H9 (cell line): Measurements from ENCODE around the gene GRAMD1B. TPM values are rescaled to one million over a fixed set of nuclear protein-coding genes. Genes with fewer than 3 reads are reported as not detected.
A peak's percentile ranks its signal among the peaks of the same experiment; 100 is the strongest.

Source experiments
- DNase-seq: peaks from one replicate; pipeline ENCODE4 v3.0.0-alpha.2; 2017
- H2AFZ ChIP-seq: one replicate; pipeline ENCODE4 v1.6.1; 2013; ENCODE audit warnings: mild to moderate bottlenecking, low read length, control low read depth, moderate library complexity
- H2AK5ac ChIP-seq: 2 replicates; pipeline ENCODE4 v1.6.1; 2013; ENCODE audit warnings: low read length, control low read depth, mixed read lengths; ENCODE audit not compliant: insufficient read length
- H2BK120ac ChIP-seq: one replicate; pipeline ENCODE4 v1.6.1; 2013; ENCODE audit warnings: low read depth, mild to moderate bottlenecking, low read length, control low read depth, inconsistent platforms; ENCODE audit not compliant: poor library complexity, severe bottlenecking
- H2BK12ac ChIP-seq: 2 replicates; pipeline ENCODE4 v1.6.1; 2013; ENCODE audit warnings: low read length, control low read depth, mixed read lengths, low read depth; ENCODE audit not compliant: insufficient read length
- H2BK15ac ChIP-seq: 2 replicates; pipeline ENCODE4 v1.6.1; 2013; ENCODE audit warnings: low read depth, low read length, control low read depth
- H2BK20ac ChIP-seq: one replicate; pipeline ENCODE4 v1.6.1; 2013; ENCODE audit warnings: low read depth, mild to moderate bottlenecking, low read length, control low read depth, inconsistent platforms; ENCODE audit not compliant: poor library complexity, severe bottlenecking
- H2BK5ac ChIP-seq: 2 replicates; pipeline ENCODE4 v1.6.1; 2013; ENCODE audit warnings: low read length, control low read depth, mixed read lengths; ENCODE audit not compliant: insufficient read length
- H3K14ac ChIP-seq: 2 replicates; pipeline ENCODE4 v1.6.1; 2013; ENCODE audit warnings: low read length, control low read depth; ENCODE audit not compliant: insufficient read depth
- H3K18ac ChIP-seq: 2 replicates; pipeline ENCODE4 v1.6.1; 2013; ENCODE audit warnings: low read depth, mild to moderate bottlenecking, mixed read lengths, low read length, control low read depth; ENCODE audit not compliant: insufficient read length
- H3K23ac ChIP-seq: 2 replicates; pipeline ENCODE4 v1.6.1; 2013; ENCODE audit warnings: low read length, control low read depth, mixed read lengths, low read depth; ENCODE audit not compliant: insufficient read length
- H3K23me2 ChIP-seq: 2 replicates; pipeline ENCODE4 v1.6.1; 2013; ENCODE audit warnings: low read depth, mild to moderate bottlenecking, mixed read lengths, low read length, control low read depth; ENCODE audit not compliant: insufficient read length, poor library complexity, severe bottlenecking
- H3K27ac ChIP-seq: 2 replicates; pipeline ENCODE4 v1.5.1; 2013; ENCODE audit warnings: low read length, control low read depth, mixed read lengths, low read depth; ENCODE audit not compliant: insufficient read length
- H3K27me3 ChIP-seq: 2 replicates; pipeline ENCODE4 v1.6.1; 2013; ENCODE audit warnings: low read length, control low read depth, inconsistent platforms; ENCODE audit not compliant: insufficient read depth
- H3K4ac ChIP-seq: 2 replicates; pipeline ENCODE4 v1.6.1; 2013; ENCODE audit warnings: low read depth, mild to moderate bottlenecking, control low read depth, inconsistent platforms, low read length, moderate library complexity
- H3K4me1 ChIP-seq: 2 replicates; pipeline ENCODE4 v1.6.1; 2013; ENCODE audit warnings: low read length, control low read depth, inconsistent platforms; ENCODE audit not compliant: insufficient read depth
- H3K4me2 ChIP-seq: 2 replicates; pipeline ENCODE4 v1.6.1; 2013; ENCODE audit warnings: low read length, control low read depth, mixed read lengths; ENCODE audit not compliant: insufficient read length, insufficient read depth
- H3K56ac ChIP-seq: 2 replicates; pipeline ENCODE4 v1.6.1; 2013; ENCODE audit warnings: low read depth, mild to moderate bottlenecking, mixed read lengths, low read length, control low read depth; ENCODE audit not compliant: insufficient read length
- H3K79me1 ChIP-seq: 2 replicates; pipeline ENCODE4 v1.6.1; 2013; ENCODE audit warnings: low read depth, mild to moderate bottlenecking, moderate library complexity, low read length, control low read depth, inconsistent platforms; ENCODE audit not compliant: insufficient read depth, poor library complexity, severe bottlenecking
- H3K79me2 ChIP-seq: 2 replicates; pipeline ENCODE4 v1.6.1; 2013; ENCODE audit warnings: low read length, control low read depth, inconsistent platforms; ENCODE audit not compliant: insufficient read depth
- H3K9ac ChIP-seq: 2 replicates; pipeline ENCODE4 v1.6.1; 2013; ENCODE audit warnings: low read length, control low read depth, mixed read lengths; ENCODE audit not compliant: insufficient read length; ENCODE audit errors: extremely low read depth
- H3K9me3 ChIP-seq: one replicate; pipeline ENCODE4 v1.6.1; 2013; ENCODE audit warnings: low read depth, low read length, inconsistent platforms; ENCODE audit not compliant: control insufficient read depth
- H3T11ph ChIP-seq: one replicate; pipeline ENCODE4 v1.6.1; 2013; ENCODE audit warnings: mild to moderate bottlenecking, low read length, control low read depth, inconsistent platforms
- H4K20me1 ChIP-seq: one replicate; pipeline ENCODE4 v1.6.1; 2013; ENCODE audit not compliant: control insufficient read depth, insufficient read length, insufficient read depth
- H4K5ac ChIP-seq: 2 replicates; pipeline ENCODE4 v1.6.1; 2013; ENCODE audit warnings: low read depth, mild to moderate bottlenecking, mixed read lengths, low read length, control low read depth; ENCODE audit not compliant: insufficient read length
- H4K8ac ChIP-seq: replicated peaks from 2 replicates; pipeline ENCODE4 v1.6.1; 2013; ENCODE audit warnings: low read length, control low read depth, mixed read lengths, low read depth; ENCODE audit not compliant: insufficient read length
- H4K91ac ChIP-seq: 2 replicates; pipeline ENCODE4 v1.6.1; 2013; ENCODE audit warnings: low read depth, mild to moderate bottlenecking, moderate library complexity, mixed read lengths, low read length, control low read depth; ENCODE audit not compliant: insufficient read length
- H3K27ac Mint-ChIP-seq, 3 experiments: 2 replicates in 2 of 3; 3 replicates in 1 of 3; pipeline ENCODE4 v1.8.0; 2020 to 2021; ENCODE audit warnings: mixed read lengths in 3 of 3, mild to moderate bottlenecking in 1 of 3, moderate library complexity in 1 of 3
- H3K27me3 Mint-ChIP-seq: 2 replicates; pipeline ENCODE4 v1.8.0; 2021; ENCODE audit warnings: low read depth, mild to moderate bottlenecking, moderate library complexity, mixed read lengths
- H3K36me3 Mint-ChIP-seq, 3 experiments: 2 replicates in 2 of 3; 3 replicates in 1 of 3; pipeline ENCODE4 v1.8.0; 2020 to 2021; ENCODE audit warnings: low read depth in 3 of 3, mixed read lengths in 3 of 3; ENCODE audit not compliant: insufficient read depth in 1 of 3
- H3K4me1 Mint-ChIP-seq, 2 experiments: 2 replicates each; pipeline ENCODE4 v1.8.0; 2020; ENCODE audit warnings: mixed read lengths in 2 of 2
- H3K4me3 Mint-ChIP-seq, 2 experiments: 2 replicates in 1 of 2; 3 replicates in 1 of 2; pipeline ENCODE4 v1.8.0; 2020 to 2021; ENCODE audit warnings: mild to moderate bottlenecking in 2 of 2, mixed read lengths in 2 of 2, moderate library complexity in 1 of 2
- H3K9me3 Mint-ChIP-seq, 2 experiments: 2 replicates in 1 of 2; 3 replicates in 1 of 2; pipeline ENCODE4 v1.8.0; 2020; ENCODE audit warnings: mild to moderate bottlenecking in 2 of 2, mixed read lengths in 2 of 2, moderate library complexity in 1 of 2
- WGBS: extraction: QIAGEN DNeasy Blood & Tissue Kit; methylation state at CpG from one replicate; pipeline ENCODE4 v1.1.7; 2013; ENCODE audit warnings: missing lambda C conversion rate, low lambda C conversion rate, mixed read lengths; ENCODE audit not compliant: insufficient read length; ENCODE audit errors: extremely low coverage; 5-methylcytosine and 5-hydroxymethylcytosine counted together
- total RNA-seq: library from RNA; stranded (reverse); gene quantifications from 2 replicates; pipeline ENCODE4 v1.2.1, GENCODE V29; 2021
- TF ChIP-seq, protein P1 (sequence below): fragments of 200-600 bp; sonication (generic); conservative IDR thresholded peaks from 3 replicates; pipeline ENCODE4 v1.8.0; 2021; ENCODE audit warnings: antibody characterized with exemption, mild to moderate bottlenecking

GRAMD1B gene
- total RNA-seq, 1 experiment from 2014 or later: 25.9 TPM

DNA sequence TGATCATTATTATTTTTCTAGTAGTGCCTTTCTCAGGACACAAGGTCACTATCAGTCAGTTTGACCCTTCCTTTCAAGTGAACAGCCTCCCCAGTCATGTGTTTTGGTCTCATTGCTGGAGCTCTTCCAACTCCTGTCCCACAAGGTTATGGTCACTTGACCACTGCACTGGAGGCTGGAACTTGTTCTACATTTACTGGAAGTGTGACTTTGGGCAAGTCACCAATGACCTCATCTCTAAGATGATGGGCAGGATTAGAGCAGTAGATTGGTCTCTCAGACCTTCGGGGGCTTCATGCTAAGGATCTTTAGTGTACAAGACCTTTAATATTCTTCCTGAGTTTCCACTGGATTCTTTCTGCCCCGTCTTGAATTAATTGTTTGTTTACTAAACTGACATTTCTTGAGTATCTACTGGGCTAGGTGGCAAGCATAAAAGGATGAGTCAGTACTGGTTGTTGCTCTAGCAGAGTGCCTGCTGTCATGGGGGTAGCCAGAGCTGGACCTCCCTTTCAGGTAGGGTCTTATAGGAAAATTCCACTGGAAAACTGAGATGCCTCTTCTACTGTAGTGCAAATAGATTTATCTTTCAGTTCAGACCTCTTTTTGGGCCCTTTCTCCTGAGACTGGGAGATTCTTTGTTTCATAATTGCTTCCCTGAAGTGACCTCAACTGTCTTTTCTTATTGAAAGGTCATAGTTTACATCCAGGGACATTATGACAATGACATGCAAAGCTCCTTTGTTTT, 106.8 kb downstream of the GRAMD1B start:
- Histone ChIP-seq H2BK120ac (no peak overlapping the region), H4K8ac (no peak overlapping the region), H3K56ac (no peak overlapping the region), H3K23me2 (no peaks in the 10 kb centered on the region), H2BK5ac (peak overlapping the region; percentile 91), H3T11ph (no peak overlapping the region), H3K4me1 (peaks cover 18% of the 10 kb centered on the region), H4K91ac (no peak overlapping the region), H4K5ac (no peak overlapping the region), H3K18ac (no peak overlapping the region), H3K9me3 (no peaks in the 10 kb centered on the region), H3K79me2 (no peaks in the 10 kb centered on the region), H2AFZ (no peak overlapping the region), H2BK15ac (no peak overlapping the region), H3K4me2 (peak overlapping the region; percentile 44), H3K23ac (no peak overlapping the region), H3K9ac (no peak overlapping the region), H2BK20ac (no peak overlapping the region), H2AK5ac (no peak overlapping the region), H3K27me3 (no peaks in the 10 kb centered on the region), H2BK12ac (no peak overlapping the region), H4K20me1 (no peaks in the 10 kb centered on the region), H3K79me1 (no peaks in the 10 kb centered on the region), H3K27ac (peak overlapping the region; percentile 98), H3K14ac (no peak overlapping the region), H3K4ac (no peak overlapping the region)
- whole genome bisulfite sequencing: no CpG with 5 or more reads among the region's 2 CpGs
- peak; percentile 63 for DNase-seq
- peak overlapping the region; percentile 95 to 98 (median 98) for H3K27ac Mint-ChIP-seq
- TF ChIP-seq, protein P1, sequence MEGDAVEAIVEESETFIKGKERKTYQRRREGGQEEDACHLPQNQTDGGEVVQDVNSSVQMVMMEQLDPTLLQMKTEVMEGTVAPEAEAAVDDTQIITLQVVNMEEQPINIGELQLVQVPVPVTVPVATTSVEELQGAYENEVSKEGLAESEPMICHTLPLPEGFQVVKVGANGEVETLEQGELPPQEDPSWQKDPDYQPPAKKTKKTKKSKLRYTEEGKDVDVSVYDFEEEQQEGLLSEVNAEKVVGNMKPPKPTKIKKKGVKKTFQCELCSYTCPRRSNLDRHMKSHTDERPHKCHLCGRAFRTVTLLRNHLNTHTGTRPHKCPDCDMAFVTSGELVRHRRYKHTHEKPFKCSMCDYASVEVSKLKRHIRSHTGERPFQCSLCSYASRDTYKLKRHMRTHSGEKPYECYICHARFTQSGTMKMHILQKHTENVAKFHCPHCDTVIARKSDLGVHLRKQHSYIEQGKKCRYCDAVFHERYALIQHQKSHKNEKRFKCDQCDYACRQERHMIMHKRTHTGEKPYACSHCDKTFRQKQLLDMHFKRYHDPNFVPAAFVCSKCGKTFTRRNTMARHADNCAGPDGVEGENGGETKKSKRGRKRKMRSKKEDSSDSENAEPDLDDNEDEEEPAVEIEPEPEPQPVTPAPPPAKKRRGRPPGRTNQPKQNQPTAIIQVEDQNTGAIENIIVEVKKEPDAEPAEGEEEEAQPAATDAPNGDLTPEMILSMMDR: no peak
- H3K4me3 Mint-ChIP-seq: peak overlapping the region; percentile 4 to 43; a peak in 4 of 5 replicates
- H3K9me3 Mint-ChIP-seq: no peaks in the 10 kb centered on the region; a peak in 1 of 5 replicates
- peaks cover 52% of the 10 kb centered on the region in 2 experiments for H3K4me1 Mint-ChIP-seq
- H3K36me3 Mint-ChIP-seq: peaks cover under 1 to 7% (median 5%) of the 10 kb centered on the region in 3 experiments; a peak in 4 of 7 replicates
- H3K27me3 Mint-ChIP-seq: no peaks in the 10 kb centered on the region
